ENCODE measurements around the gene PEX14.
"Not testable (repeated sequence)": the region's sequence is repeated elsewhere in the genome, so short reads cannot be mapped to it uniquely, and the experiment has no call there.

Gene PEX14

GRCh38 chr1:10450156-10450814 is 24.5 kb upstream of the PEX14 start:
- DNase-seq (ENCODE audit: low spot score) (no peak), FAIRE-seq (no peak)

- no peak for DNase-seq (ENCODE audit: low spot score)
- FAIRE-seq = no peak
Observed at GRCh38 chr1:10450836-10451235, 23.9 kb upstream of the PEX14 start.

GRCh38 chr1:10451287-10451686 is 23.5 kb upstream of the PEX14 start:
- no peak for FAIRE-seq
- no peak for DNase-seq (ENCODE audit: low spot score)

- DNase-seq (ENCODE audit: low spot score) = no peak
- FAIRE-seq = no peak
Observed at GRCh38 chr1:10456048-10456447, 18.7 kb upstream of the PEX14 start.

GRCh38 chr1:10456661-10457060 is 18.1 kb upstream of the PEX14 start:
- FAIRE-seq = no peak
- no peak for DNase-seq (ENCODE audit: low spot score)

GRCh38 chr1:10457462-10457861 is 17.3 kb upstream of the PEX14 start:
- not testable (repeated sequence) for FAIRE-seq; DNase-seq (ENCODE audit: low spot score)

- FAIRE-seq (no peak), DNase-seq (ENCODE audit: low spot score) (no peak)
Observed at GRCh38 chr1:10457875-10458274, 16.9 kb upstream of the PEX14 start.

- DNase-seq (ENCODE audit: low spot score) (peak; percentile 35), FAIRE-seq (no peak)
Observed at GRCh38 chr1:10459184-10459583, 15.6 kb upstream of the PEX14 start.

GRCh38 chr1:10467078-10467477 is 7.7 kb upstream of the PEX14 start:
- FAIRE-seq (no peak), DNase-seq (ENCODE audit: low spot score) (no peak)

- no peak for FAIRE-seq
- no peak for DNase-seq (ENCODE audit: low spot score)
Observed at GRCh38 chr1:10470043-10470442, 4.7 kb upstream of the PEX14 start.

GRCh38 chr1:10471411-10472219 is 3.1 kb upstream of the PEX14 start:
- DNase-seq (ENCODE audit: low spot score) (no peak), FAIRE-seq (no peak)

GRCh38 chr1:10472220-10473144 is 2.3 kb upstream of the PEX14 start, which contains the start of gene DFFA:
Gene DFFA, minus strand, starts transcription at chr1:10472529. Its CDS starts 71 bp downstream, at chr1:10472458.
- DNase-seq (ENCODE audit: low spot score) (peak; percentile 95), FAIRE-seq (no peak)

GRCh38 chr1:10473145-10473765 is 1.5 kb upstream of the PEX14 start:
- FAIRE-seq = no peak

GRCh38 chr1:10474309-10474612 is 489 bp upstream of the PEX14 start:
- not testable (repeated sequence) for FAIRE-seq; DNase-seq (ENCODE audit: low spot score)

More at GRCh38 chr1:10473145-10473765, 1.5 kb upstream of the PEX14 start:
- no peak for DNase-seq (ENCODE audit: low spot score)

GRCh38 chr1:10475510-10475909 is 760 bp downstream of the PEX14 start:
- FAIRE-seq = no peak
- DNase-seq (ENCODE audit: low spot score) = no peak

GRCh38 chr1:10479296-10479695 is 4.5 kb downstream of the PEX14 start:
- DNase-seq (ENCODE audit: low spot score) (no peak), FAIRE-seq (no peak)

GRCh38 chr1:10480614-10481013 is 5.9 kb downstream of the PEX14 start:
- FAIRE-seq (no peak), DNase-seq (ENCODE audit: low spot score) (no peak)

GRCh38 chr1:10484521-10484920 is 9.8 kb downstream of the PEX14 start:
- no peak for FAIRE-seq
- no peak for DNase-seq (ENCODE audit: low spot score)

- DNase-seq (ENCODE audit: low spot score) = no peak
- FAIRE-seq = no peak
Observed at GRCh38 chr1:10489291-10490055, 14.7 kb downstream of the PEX14 start.

- DNase-seq (ENCODE audit: low spot score) = no peak
- no peak for FAIRE-seq
Observed at GRCh38 chr1:10490286-10490970, 15.7 kb downstream of the PEX14 start.

All from urothelium cell line (cell line).